Measurements from ENCODE around the gene GGA1.

DNA sequence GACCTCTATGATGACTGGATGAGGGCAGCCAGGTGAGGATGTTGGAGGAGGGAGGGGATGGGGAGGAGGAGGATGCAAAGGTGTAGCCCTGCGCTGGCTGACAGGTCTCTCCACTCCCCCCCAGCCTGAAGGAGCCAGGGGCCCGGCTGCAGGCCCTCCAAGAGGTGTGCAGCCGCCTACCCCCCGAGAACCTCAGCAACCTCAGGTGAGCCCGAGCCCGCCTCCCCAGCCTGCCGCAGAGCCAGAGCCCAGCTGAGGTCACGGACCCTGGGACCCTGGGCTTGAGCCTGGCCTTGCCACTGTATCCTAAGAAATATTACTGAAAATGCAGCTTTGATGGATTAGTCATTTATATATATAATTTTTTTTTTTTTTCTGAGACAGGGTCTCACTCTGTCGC is 38.7 kb downstream of the GGA1 start:
- TF ChIP-seq CTCF (IDR thresholded peaks at IDR 0.05) (no peak), POLR2A (IDR thresholded peaks at IDR 0.05) (no peak)

Data from heart left ventricle (tissue), 13 donors.